RKO (cell line): ENCODE results near the gene CDH8.

Experiments
- DNase-seq: peaks from one replicate; pipeline ENCODE4 v3.0.0-alpha.2; 2016; ENCODE audit warnings: low spot score

Gene CDH8

GRCh38 chr16:62029947-62030346 lies 6.3 kb downstream of the CDH8 start:
- no peak for DNase-seq

- DNase-seq, result no peak
Observed at GRCh38 chr16:62022688-62023087, 13.6 kb downstream of the CDH8 start.

- DNase-seq, result no peak
Observed at GRCh38 chr16:62021161-62021581, 15.1 kb downstream of the CDH8 start.

GRCh38 chr16:62020681-62021080 lies 15.6 kb downstream of the CDH8 start:
- DNase-seq, result no peak

GRCh38 chr16:62019851-62020250 lies 16.4 kb downstream of the CDH8 start:
- no peak for DNase-seq

GRCh38 chr16:62018301-62019060 lies 17.8 kb downstream of the CDH8 start:
- no peak for DNase-seq

GRCh38 chr16:62014319-62014923 lies 21.8 kb downstream of the CDH8 start:
- DNase-seq, result no peak

- no peak for DNase-seq
Observed at GRCh38 chr16:62010186-62010585, 26.1 kb downstream of the CDH8 start.

- no peak for DNase-seq
Observed at GRCh38 chr16:61998460-61998859, 37.8 kb downstream of the CDH8 start.

GRCh38 chr16:61993108-61993507 lies 43.1 kb downstream of the CDH8 start:
- DNase-seq, result no peak

- no peak for DNase-seq
Observed at GRCh38 chr16:61987474-61988012, 48.7 kb downstream of the CDH8 start.

GRCh38 chr16:61969077-61969382 lies 67.2 kb downstream of the CDH8 start:
- DNase-seq, result no peak

- no peak for DNase-seq
Observed at GRCh38 chr16:61968242-61969076, 67.8 kb downstream of the CDH8 start.

GRCh38 chr16:61957075-61957855 lies 79.0 kb downstream of the CDH8 start:
- DNase-seq, result no peak

GRCh38 chr16:61952841-61953240 lies 83.4 kb downstream of the CDH8 start:
- no peak for DNase-seq

- DNase-seq, result no peak
Observed at GRCh38 chr16:61948414-61948813, 87.8 kb downstream of the CDH8 start.

- no peak for DNase-seq
Observed at GRCh38 chr16:61946019-61946418, 90.2 kb downstream of the CDH8 start.

- no peak for DNase-seq
Observed at GRCh38 chr16:61945511-61945910, 90.7 kb downstream of the CDH8 start.

GRCh38 chr16:61944004-61944403 lies 92.2 kb downstream of the CDH8 start:
- no peak for DNase-seq

GRCh38 chr16:61940611-61941010 lies 95.6 kb downstream of the CDH8 start:
- DNase-seq, result no peak

- DNase-seq, result no peak
Observed at GRCh38 chr16:61937646-61938045, 98.6 kb downstream of the CDH8 start.

GRCh38 chr16:61936522-61936921 lies 99.7 kb downstream of the CDH8 start:
- DNase-seq, result peak; percentile 22
